ENCODE measurements around the gene MMP21.
A peak's percentile ranks its signal among the peaks of the same experiment; 100 is the strongest.

Gene MMP21

DNA sequence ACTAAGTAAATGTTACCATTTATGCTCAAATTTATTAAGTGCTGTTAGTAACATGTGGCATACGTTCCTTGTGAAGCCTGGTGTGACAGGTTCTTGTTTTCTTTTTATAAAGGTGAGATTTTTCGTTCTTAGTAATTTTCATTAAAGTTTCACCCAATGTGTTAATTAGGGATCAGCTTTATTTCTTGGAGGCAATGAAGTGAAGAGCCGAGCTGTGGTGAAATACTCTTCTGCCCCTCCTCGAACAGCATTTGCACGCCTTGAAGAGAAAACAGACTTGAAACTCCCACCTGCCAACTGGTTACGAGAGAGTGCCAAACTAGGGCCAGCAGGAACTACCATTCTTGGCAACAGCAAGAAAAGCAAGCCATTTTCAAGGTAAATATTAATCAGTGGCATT is 54.6 kb downstream of the MMP21 start:
- intact Hi-C loops (cut with DNase I), result no loop called here
- no peak for DNase-seq

DNA sequence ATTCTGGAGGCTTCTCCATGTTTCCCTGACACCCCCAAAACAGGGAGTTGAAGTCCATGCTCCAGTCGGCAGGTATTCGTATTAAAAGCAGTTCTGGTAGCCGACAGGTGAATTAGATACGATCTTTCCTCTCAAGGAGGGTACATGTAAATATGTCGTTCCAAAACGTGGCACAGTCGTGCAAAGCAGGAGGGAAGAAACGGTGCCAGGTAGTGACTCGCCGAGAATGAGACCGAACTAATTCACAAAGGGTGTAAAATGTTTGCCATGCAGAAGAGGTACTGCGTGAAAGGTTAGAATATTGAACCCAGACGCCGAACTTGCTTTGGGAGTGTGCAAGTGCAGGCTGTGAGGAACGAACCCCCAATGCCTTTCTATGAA is 55.6 kb downstream of the MMP21 start:
- DNase-seq, result peak in 4 of 42 donors; percentile 3 to 7 (median 4)
- intact Hi-C loops (cut with DNase I), result no loop called here

DNA sequence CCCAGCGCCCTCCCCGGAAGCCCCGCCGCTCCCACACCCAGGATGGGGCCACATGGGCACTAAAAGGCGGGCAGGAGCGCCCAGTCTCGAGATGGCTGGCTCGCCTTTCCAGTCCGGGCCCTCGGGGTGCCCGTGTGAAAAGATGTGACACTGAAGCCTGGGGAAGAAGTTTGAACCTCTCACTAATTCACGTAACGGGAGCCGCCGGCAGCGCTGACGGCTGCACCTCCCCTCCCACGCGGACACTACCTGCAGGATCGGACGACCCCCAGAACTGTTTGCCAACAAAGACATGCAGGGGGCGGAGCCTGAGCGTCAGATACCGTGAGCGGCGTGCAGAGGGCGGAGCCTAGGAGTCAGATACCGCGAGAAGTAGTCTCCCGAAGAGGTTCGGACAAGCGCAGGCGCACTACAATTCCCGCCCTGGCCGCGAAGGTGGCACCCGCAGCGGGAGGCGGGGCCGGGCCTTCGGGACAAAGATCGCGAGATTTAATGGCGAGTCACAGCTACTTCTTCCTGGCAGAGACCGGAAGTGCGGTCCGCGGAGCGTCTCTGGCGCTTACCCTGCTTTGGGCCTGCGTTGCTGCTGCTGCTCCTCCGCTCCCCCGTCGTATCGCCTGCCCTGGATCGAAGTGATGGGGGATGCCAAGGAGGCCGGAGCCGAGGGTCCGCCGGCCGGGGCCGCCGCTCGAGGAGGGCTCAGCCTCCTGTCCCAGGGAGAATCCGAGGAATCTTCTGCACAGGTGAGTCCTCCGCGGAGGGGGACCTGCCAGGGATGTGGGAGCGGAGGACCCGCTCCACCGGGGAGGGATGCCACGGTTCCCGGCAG is 56.2 kb downstream of the MMP21 start, which contains the start of gene EDRF1:
EDRF1 (plus strand) TSS at position 537 of the 829 bp plus-strand sequence; CDS start at position 636, 99 bp downstream.
- intact Hi-C loops (cut with DNase I), result no loop called here
- peak; percentile 97 to 100 (median 99) for DNase-seq
